ENCODE measurements around the gene DGKG.

DGKG gene

DNA sequence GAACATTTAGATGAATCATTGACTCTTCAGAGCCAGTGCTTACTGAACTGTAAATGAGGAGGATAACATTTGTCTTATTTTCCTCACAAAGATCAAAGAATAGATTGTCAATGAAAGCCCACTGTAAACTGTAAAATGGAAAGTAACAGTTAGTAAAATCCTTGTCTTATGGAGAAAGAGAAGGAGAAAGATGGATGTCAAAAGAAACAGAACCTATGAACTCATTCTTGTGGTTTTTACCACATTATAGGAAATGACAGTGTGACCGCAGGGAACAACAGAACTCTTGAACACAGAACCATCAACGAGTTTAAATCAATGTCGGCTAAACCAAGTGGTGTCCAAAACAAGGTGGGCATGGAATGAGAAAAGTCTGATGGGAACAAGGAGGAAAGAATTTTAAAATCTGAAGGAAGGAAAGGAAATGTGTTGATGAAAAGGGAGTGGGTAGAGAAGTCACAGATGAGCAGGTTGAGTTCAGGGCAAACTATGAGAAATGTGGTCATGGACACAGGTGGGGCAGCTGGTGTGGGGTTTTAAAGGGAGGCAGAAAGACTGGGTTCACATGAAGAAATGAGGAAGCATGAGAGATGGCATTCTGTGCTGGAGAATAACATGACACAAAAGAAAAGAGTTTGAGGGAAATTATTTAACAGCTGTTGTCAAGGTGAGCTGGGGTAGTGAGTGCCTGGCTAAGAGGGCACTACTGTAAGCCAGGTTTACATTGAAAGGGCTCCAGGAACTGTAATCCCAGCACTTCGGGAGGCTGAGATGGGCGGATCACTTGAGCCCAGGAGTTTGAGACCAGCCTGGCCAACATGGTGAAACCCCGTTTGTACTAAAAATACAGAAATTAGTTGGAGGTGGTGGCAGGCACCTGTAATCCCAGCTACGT is 210.7 kb downstream of the DGKG start:
- peaks cover 29% of the 10 kb centered on the region for H3K4me1 ChIP-seq (ENCODE audit: control insufficient read depth, low read length)
- H3K36me3 ChIP-seq (ENCODE audit: control insufficient read depth, low read length) = no peaks in the 10 kb centered on the region
- H3K79me2 ChIP-seq (ENCODE audit: control insufficient read depth, low read length) = no peaks in the 10 kb centered on the region
- H3K4me2 ChIP-seq (ENCODE audit: low read length) = no peak overlapping the region
- 0 out of 2 replicates have a peak, but pooled peaks cover 4% of the 10 kb centered on the region for H3F3A ChIP-seq (ENCODE audit: control insufficient read depth, insufficient read depth)
- H3K27me3 ChIP-seq (ENCODE audit: control insufficient read depth, low read length) = peaks cover 3% of the 10 kb centered on the region; the same call in 1 of the 2 replicates
- TF ChIP-seq, protein P1, sequence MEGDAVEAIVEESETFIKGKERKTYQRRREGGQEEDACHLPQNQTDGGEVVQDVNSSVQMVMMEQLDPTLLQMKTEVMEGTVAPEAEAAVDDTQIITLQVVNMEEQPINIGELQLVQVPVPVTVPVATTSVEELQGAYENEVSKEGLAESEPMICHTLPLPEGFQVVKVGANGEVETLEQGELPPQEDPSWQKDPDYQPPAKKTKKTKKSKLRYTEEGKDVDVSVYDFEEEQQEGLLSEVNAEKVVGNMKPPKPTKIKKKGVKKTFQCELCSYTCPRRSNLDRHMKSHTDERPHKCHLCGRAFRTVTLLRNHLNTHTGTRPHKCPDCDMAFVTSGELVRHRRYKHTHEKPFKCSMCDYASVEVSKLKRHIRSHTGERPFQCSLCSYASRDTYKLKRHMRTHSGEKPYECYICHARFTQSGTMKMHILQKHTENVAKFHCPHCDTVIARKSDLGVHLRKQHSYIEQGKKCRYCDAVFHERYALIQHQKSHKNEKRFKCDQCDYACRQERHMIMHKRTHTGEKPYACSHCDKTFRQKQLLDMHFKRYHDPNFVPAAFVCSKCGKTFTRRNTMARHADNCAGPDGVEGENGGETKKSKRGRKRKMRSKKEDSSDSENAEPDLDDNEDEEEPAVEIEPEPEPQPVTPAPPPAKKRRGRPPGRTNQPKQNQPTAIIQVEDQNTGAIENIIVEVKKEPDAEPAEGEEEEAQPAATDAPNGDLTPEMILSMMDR (IDR thresholded peaks at IDR 0.05; ENCODE audit: low read depth, low read length, poor library complexity, severe bottlenecking) = no peak
- TF ChIP-seq EZH2phosphoT487 (IDR thresholded peaks at IDR 0.05; ENCODE audit: borderline replicate concordance, low read length) = no peak
- H3K4me3 ChIP-seq (ENCODE audit: low read length) = no peak overlapping the region
- H4K20me1 ChIP-seq (ENCODE audit: control insufficient read depth, insufficient read depth, low read depth, low read length) = no peaks in the 10 kb centered on the region
- H3K27ac ChIP-seq (ENCODE audit: low read depth, low read length) = no peak overlapping the region
- H3K9me3 ChIP-seq (ENCODE audit: control insufficient read depth, insufficient read depth, low read length) = no peaks in the 10 kb centered on the region
- no peaks in the 10 kb centered on the region for H3K9me2 ChIP-seq (replicated peaks; ENCODE audit: control insufficient read depth, low read length)

DNA sequence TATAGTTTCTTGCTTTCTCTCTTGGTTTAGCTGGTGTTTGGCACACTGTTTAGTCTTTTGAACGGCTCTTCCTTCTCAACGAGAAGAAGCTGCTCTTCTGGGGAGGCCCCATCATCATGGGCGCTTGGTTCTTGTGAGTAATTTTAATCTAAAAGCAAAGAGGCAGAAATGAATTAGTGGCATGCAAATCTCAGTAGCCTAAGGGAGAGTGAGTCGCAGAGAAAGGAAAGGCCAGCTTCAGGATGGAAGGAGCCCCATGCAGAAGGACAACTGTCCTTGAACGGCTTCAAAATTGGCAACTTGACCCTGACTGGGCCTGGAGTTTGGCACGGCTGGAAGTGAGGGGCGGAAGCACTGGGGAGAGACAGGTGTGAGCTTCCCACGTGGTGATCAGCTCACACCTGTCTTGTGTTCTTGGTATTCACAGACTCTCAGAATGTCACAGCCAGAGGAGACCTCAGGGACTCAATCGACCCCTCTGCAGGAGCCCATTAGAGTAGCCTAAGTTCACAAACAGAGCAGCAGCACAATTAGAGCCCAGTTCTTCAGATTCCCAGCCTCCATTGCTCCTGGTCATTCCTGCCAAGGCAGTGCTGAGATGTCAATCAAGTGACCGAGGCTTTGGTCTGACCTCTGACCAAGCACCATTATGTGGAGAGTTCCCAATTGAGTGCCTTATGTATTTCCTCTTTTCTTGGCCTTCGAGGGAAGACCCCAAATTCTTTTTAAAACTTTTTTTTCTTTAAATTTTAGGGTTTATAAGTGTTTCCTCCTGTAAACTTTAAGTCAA is 211.8 kb downstream of the DGKG start:
- Histone ChIP-seq H3K79me2 (ENCODE audit: control insufficient read depth, low read length) (no peaks in the 10 kb centered on the region), H3K36me3 (ENCODE audit: control insufficient read depth, low read length) (no peaks in the 10 kb centered on the region), H3K27ac (ENCODE audit: low read depth, low read length) (no peak overlapping the region), H3K9me2 (replicated peaks; ENCODE audit: control insufficient read depth, low read length) (no peaks in the 10 kb centered on the region), H3K4me3 (ENCODE audit: low read length) (no peak overlapping the region), H3K4me1 (ENCODE audit: control insufficient read depth, low read length) (peaks cover 29% of the 10 kb centered on the region), H3K4me2 (ENCODE audit: low read length) (no peak overlapping the region), H3K9me3 (ENCODE audit: control insufficient read depth, insufficient read depth, low read length) (no peaks in the 10 kb centered on the region), H4K20me1 (ENCODE audit: control insufficient read depth, insufficient read depth, low read depth, low read length) (no peaks in the 10 kb centered on the region), H3F3A (ENCODE audit: control insufficient read depth, insufficient read depth) (0 out of 2 replicates have a peak, but pooled peaks cover 4% of the 10 kb centered on the region), H3K27me3 (ENCODE audit: control insufficient read depth, low read length) (peaks cover 3% of the 10 kb centered on the region; the same call in 1 of the 2 replicates)
- TF ChIP-seq, protein P1 (IDR thresholded peaks at IDR 0.05; ENCODE audit: low read depth, low read length, poor library complexity, severe bottlenecking) = no peak
- TF ChIP-seq EZH2phosphoT487 (IDR thresholded peaks at IDR 0.05; ENCODE audit: borderline replicate concordance, low read length) = no peak

DNA sequence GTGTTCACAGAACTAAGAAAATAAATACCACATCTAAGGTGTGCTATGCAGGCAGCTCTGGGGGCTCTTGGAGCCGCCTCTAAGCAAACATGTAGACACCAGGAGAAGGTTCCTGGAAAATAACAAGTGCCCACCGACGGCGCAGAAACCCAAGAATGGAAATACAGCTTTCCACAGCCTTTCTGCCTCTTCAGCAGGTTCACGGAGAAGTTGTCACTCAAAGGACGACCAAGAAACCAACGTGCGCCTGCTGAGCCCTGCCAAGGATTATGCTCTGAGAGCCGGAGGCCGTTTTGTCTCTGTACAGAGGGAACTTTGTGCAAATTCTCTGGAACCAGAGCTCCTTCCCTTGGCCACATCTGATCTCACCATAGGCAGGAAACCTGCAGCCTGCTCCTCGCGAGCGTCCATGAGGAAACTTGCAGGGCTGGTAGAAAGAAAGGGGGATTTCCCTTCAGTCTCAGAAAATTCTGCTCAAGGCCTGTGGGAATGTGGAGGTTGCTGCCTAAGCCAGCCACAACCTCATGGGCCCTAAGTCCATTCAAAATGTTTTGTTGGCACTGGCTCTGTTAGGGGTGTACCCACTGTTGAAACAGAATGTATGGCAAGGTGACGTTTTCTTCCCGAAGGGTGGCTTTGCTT is 212.6 kb downstream of the DGKG start:
- peaks cover 29% of the 10 kb centered on the region for H3K4me1 ChIP-seq (ENCODE audit: control insufficient read depth, low read length)
- H4K20me1 ChIP-seq (ENCODE audit: control insufficient read depth, insufficient read depth, low read depth, low read length) = no peaks in the 10 kb centered on the region
- H3K9me3 ChIP-seq (ENCODE audit: control insufficient read depth, insufficient read depth, low read length) = no peaks in the 10 kb centered on the region

More for the DNA sequence above, 212.6 kb downstream of the DGKG start:
- no peak for TF ChIP-seq EZH2phosphoT487 (IDR thresholded peaks at IDR 0.05; ENCODE audit: borderline replicate concordance, low read length)
- TF ChIP-seq, protein P1 (IDR thresholded peaks at IDR 0.05; ENCODE audit: low read depth, low read length, poor library complexity, severe bottlenecking) = no peak
- Histone ChIP-seq H3K27me3 (ENCODE audit: control insufficient read depth, low read length) (peaks cover 3% of the 10 kb centered on the region; the same call in 1 of the 2 replicates), H3K4me3 (ENCODE audit: low read length) (no peak overlapping the region), H3K4me2 (ENCODE audit: low read length) (no peak overlapping the region), H3K9me2 (replicated peaks; ENCODE audit: control insufficient read depth, low read length) (no peaks in the 10 kb centered on the region), H3K36me3 (ENCODE audit: control insufficient read depth, low read length) (no peaks in the 10 kb centered on the region), H3F3A (ENCODE audit: control insufficient read depth, insufficient read depth) (0 out of 2 replicates have a peak, but pooled peaks cover 4% of the 10 kb centered on the region), H3K27ac (ENCODE audit: low read depth, low read length) (no peak overlapping the region), H3K79me2 (ENCODE audit: control insufficient read depth, low read length) (no peaks in the 10 kb centered on the region)
